ENCODE data around the gene SF3B3. TPM values are rescaled to one million over a fixed set of nuclear protein-coding genes. Genes with fewer than 3 reads are reported as not detected.

Gene SF3B3
- total and polyA plus RNA-seq, 2 donors (not counting 3 experiments of a cell fraction or from before 2014, with no cell fraction given), result 167 to 324 TPM

- dilution Hi-C loops (cut with MboI; ENCODE audit: extremely low pct_ligation_motif_present, low sequenced_read_pairs), result no loop called here
- Histone ChIP-seq H3K4me2 (ENCODE audit: insufficient read depth, low read length) (no peak overlapping the region), H3K27me3 (ENCODE audit: control insufficient read depth in 2 of 2, insufficient read depth in 2 of 2, low read length in 2 of 2) (no peaks in the 10 kb centered on the region), H3K4me3 (replicated peaks in 1 of 3; ENCODE audit: insufficient read depth in 1 of 3, low read depth in 1 of 3, low read length in 3 of 3) (no peak overlapping the region), H3K4me1 (ENCODE audit: control insufficient read depth, extremely low read depth, insufficient read depth, low read length) (peaks cover 8% of the 10 kb centered on the region), H3K79me2 (ENCODE audit: control insufficient read depth, insufficient read depth, low read length) (no peaks in the 10 kb centered on the region), H3K27ac (ENCODE audit: insufficient read depth, low read depth, low read length) (no peak overlapping the region), H3K9me1 (replicated peaks; ENCODE audit: control insufficient read depth, extremely low read depth, insufficient read depth, low read length) (no peaks in the 10 kb centered on the region), H4K20me1 (replicated peaks; ENCODE audit: control insufficient read depth, extremely low read depth, insufficient read depth, low read length) (no peaks in the 10 kb centered on the region), H2AFZ (ENCODE audit: low read depth, low read length) (no peak overlapping the region), H3K9ac (replicated peaks; ENCODE audit: extremely low read depth, insufficient read depth, low read length) (no peak overlapping the region), H3K36me3 (ENCODE audit: control insufficient read depth in 2 of 2, extremely low read depth in 1 of 2, insufficient read depth in 2 of 2, low read length in 2 of 2) (peaks cover 0 to 32% of the 10 kb centered on the region in 2 experiments), H3K9me3 (replicated peaks; ENCODE audit: control insufficient read depth, insufficient read depth, low read length) (no peaks in the 10 kb centered on the region)
- DNase-seq (ENCODE audit: low read depth, low spot score), result no peak
- TF ChIP-seq GATA2 (IDR thresholded peaks at IDR 0.05; ENCODE audit: insufficient read depth, insufficient read length, low read depth, low read length) (no peak), MYC (IDR thresholded peaks at IDR 0.05; ENCODE audit: low read depth, low read length) (no peak), POLR2AphosphoS5 (IDR thresholded peaks at IDR 0.05; ENCODE audit: insufficient read depth, low read depth, low read length) (no peak), JUN (IDR thresholded peaks at IDR 0.05; ENCODE audit: borderline replicate concordance, insufficient read depth, insufficient read length, low read depth) (no peak), CTCF (IDR thresholded peaks at IDR 0.05; ENCODE audit: extremely low read depth in 1 of 2, insufficient read depth in 1 of 2, low read depth in 1 of 2, low read length in 2 of 2) (no peak)
- intact Hi-C loops (cut with micrococcal nuclease), result no loop called here
- no TSS peak for BruUV-seq (replicated peaks)
- FAIRE-seq, result no peak
- CTCF ChIA-PET, result interaction anchor here (1.9 kb wide), 1 partner anchor 25 kb away, joined by 6 read pairs; no protein-coding TSS in a partner anchor
- POLR2A ChIA-PET, result no interaction called here
These were observed 40.2 kb upstream of the SF3B3 start for GRCh38 chr16:70483426-70483825.

GRCh38 chr16:70484867-70485266 is 38.7 kb upstream of the SF3B3 start:
- dilution Hi-C loops (cut with MboI; ENCODE audit: extremely low pct_ligation_motif_present, low sequenced_read_pairs), result no loop called here
- POLR2A ChIA-PET, result interaction anchor here (0.6 kb wide), 1 partner anchor 21 kb away, joined by 3 read pairs; no protein-coding TSS in a partner anchor
- peaks cover 0 to 34% of the 10 kb centered on the region in 2 experiments for H3K36me3 ChIP-seq (ENCODE audit: control insufficient read depth in 2 of 2, extremely low read depth in 1 of 2, insufficient read depth in 2 of 2, low read length in 2 of 2)

More at GRCh38 chr16:70484867-70485266, 38.7 kb upstream of the SF3B3 start:
- no peaks in the 10 kb centered on the region for H3K27me3 ChIP-seq (ENCODE audit: control insufficient read depth in 2 of 2, insufficient read depth in 2 of 2, low read length in 2 of 2)
- intact Hi-C loops (cut with micrococcal nuclease), result no loop called here
- H4K20me1 ChIP-seq (replicated peaks; ENCODE audit: control insufficient read depth, extremely low read depth, insufficient read depth, low read length), result no peaks in the 10 kb centered on the region
- H3K4me1 ChIP-seq (ENCODE audit: control insufficient read depth, extremely low read depth, insufficient read depth, low read length), result no peaks in the 10 kb centered on the region
- H3K79me2 ChIP-seq (ENCODE audit: control insufficient read depth, insufficient read depth, low read length), result no peaks in the 10 kb centered on the region
- no peak overlapping the region for H3K4me2 ChIP-seq (ENCODE audit: insufficient read depth, low read length)
- no peak overlapping the region for H2AFZ ChIP-seq (ENCODE audit: low read depth, low read length)
- no peak for DNase-seq (ENCODE audit: low read depth, low spot score)
- CTCF ChIA-PET, result interaction anchor here (0.6 kb wide), 1 partner anchor 20 kb away, joined by 3 read pairs; no protein-coding TSS in a partner anchor
- FAIRE-seq, result no peak
- H3K9me1 ChIP-seq (replicated peaks; ENCODE audit: control insufficient read depth, extremely low read depth, insufficient read depth, low read length), result no peaks in the 10 kb centered on the region
- no peak overlapping the region for H3K4me3 ChIP-seq (replicated peaks in 1 of 3; ENCODE audit: insufficient read depth in 1 of 3, low read depth in 1 of 3, low read length in 3 of 3)
- no peak overlapping the region for H3K27ac ChIP-seq (ENCODE audit: insufficient read depth, low read depth, low read length)
- H3K9ac ChIP-seq (replicated peaks; ENCODE audit: extremely low read depth, insufficient read depth, low read length), result no peak overlapping the region
- no peak for TF ChIP-seq EZH2 (IDR thresholded peaks at IDR 0.05; ENCODE audit: borderline replicate concordance, low read depth, low read length, severe bottlenecking)
- no peak for TF ChIP-seq GATA2 (IDR thresholded peaks at IDR 0.05; ENCODE audit: insufficient read depth, insufficient read length, low read depth, low read length)
- TF ChIP-seq JUN (IDR thresholded peaks at IDR 0.05; ENCODE audit: borderline replicate concordance, insufficient read depth, insufficient read length, low read depth), result no peak
- TF ChIP-seq MAX (IDR thresholded peaks at IDR 0.05; ENCODE audit: insufficient read depth, insufficient read length), result no peak
- TF ChIP-seq MYC (IDR thresholded peaks at IDR 0.05; ENCODE audit: low read depth, low read length), result no peak
- H3K9me3 ChIP-seq (replicated peaks; ENCODE audit: control insufficient read depth, insufficient read depth, low read length), result no peaks in the 10 kb centered on the region
- no TSS peak for BruUV-seq (replicated peaks)

Measured in endothelial cell of umbilical vein (primary cell).